MM.1S (cell line): Measurements from ENCODE around the gene SOX13.

ENCODE experiments used
- CTCF ChIP-seq: fragments of 300-600 bp; sonication (generic); IDR thresholded peaks from 2 replicates; pipeline ENCODE4 v1.5.1; 2016; ENCODE audit warnings: antibody characterized with exemption, low read length, mixed read lengths
- EZH2 ChIP-seq: fragments of 300-600 bp; sonication (generic); optimal IDR thresholded peaks from 2 replicates; pipeline ENCODE3; 2017; ENCODE audit warnings: low read depth, mild to moderate bottlenecking, antibody characterized with exemption, low read length, mixed read lengths
- EZH2phosphoT487 ChIP-seq: fragments of 300-600 bp; sonication (generic); IDR thresholded peaks from 2 replicates; pipeline ENCODE4 v1.6.1; 2018; ENCODE audit warnings: antibody characterized with exemption, low read length

DNA sequence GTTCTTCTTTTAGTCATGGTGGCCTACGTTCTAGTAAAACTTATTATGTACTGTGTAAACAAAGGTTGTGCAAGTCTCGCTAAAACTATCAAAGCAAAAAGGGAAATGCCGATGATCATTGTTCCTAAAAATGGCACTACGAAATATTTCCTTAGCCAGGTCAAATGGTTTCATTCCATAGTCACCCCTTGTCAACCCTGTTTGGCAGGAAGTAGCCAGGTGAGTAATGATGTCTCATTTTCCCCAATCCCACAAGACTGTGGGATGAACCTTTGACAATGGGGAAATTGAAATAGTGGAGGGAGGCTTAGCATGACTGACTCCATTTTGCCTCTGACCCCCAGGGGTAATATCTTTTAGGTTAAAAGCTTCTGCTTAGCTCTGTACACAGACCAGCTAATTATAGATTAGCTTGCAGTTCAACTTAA, 98.8 kb downstream of the SOX13 start:
- TF ChIP-seq EZH2phosphoT487 (no peak), CTCF (no peak), EZH2 (no peak)
